Measurements from ENCODE around the gene DLGAP1.

The DLGAP1 gene

DNA sequence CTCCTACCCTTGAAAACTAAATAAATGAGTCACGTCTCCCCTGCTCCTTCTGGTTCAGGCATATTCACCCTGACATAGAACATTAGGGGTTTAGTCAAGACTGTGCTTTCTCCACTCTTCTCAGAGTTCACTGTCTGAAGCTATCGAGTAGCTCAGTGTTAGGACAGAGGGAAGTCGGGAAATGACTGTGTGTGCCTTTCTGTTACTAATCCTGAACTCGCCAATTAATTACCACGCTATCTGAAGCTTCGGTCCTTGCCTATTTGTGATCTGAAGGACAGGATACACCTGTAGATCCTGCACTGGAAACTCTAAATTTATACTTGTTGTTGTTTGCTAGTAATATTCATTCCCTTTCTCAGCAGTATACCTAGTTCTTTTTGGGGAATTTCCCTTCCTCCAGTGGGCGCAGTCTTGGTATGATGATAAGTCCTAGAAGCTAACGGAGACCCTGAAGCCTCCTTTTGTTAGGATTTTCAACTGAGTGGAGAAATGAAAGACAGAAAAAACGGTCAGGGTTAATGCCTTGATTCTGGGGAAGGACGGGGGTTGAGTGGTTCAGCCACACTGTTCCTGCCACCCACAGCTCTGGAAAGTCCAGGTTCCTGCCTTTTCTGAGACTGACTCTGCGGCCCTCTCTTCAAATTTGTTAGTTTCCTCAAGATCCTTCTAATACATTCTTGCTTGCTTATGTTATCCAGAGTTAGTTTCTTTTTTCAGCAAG is 218.0 kb downstream of the DLGAP1 start:
- DNase-seq: no peak

DNA sequence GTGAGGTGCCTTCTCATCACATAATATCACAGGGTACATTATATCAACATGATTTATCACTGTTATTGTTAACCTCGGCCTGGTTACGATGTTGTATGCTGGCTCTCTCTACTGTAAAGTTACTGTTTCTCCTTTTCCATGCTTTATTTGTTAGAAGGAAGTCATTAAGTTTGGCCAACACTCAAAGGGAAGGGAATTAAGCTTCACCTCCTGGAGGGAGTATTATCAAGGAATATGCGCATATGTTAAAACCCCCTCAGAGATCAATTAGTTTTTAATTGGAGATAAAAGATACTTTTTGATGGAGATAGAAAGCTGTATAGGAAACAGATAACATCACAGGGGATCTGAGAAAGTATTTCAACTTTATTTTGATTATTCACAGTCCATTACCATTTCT is 221.6 kb downstream of the DLGAP1 start:
- no peak for DNase-seq

DNA sequence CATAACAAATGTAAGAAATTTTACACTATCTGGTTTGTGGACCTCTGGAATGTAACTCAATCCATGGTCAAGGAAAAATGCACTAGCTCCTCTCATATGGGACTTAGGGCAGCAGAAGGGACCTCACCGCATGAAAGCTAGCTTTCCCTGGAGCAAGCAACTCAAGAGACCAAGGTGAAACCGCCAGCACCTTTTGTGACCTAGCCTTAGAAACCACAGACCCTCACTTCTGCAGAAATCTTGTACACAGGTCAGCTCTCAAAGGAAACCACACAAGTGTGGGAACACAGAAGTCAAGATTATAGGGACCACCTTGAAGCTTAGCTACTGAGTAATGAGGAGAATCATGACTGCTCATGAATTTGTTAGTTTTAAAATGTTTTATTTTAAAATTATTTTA is 222.5 kb downstream of the DLGAP1 start:
- no peak for DNase-seq

DNA sequence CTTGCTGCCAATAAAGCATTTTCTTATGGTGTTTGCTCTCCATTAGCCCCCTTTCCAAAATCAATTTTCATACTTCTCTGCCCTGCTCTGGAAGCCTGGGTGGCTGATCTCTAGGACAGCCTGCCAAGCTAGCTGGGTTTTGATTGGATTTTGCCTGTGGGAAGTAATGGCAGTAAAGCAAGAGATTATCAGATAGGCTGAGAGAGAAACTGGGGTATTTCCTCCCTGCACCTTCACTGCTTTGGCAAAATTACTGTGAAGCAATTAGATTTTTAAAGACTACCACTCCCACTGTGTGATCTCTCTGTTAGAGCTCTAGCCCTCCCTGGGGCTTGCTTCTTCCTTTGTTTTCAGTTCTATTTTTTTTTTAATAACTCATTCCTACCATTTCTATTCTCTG is 223.8 kb downstream of the DLGAP1 start:
- DNase-seq: no peak

- DNase-seq: no peak
These were observed 224.5 kb downstream of the DLGAP1 start for GRCh38 chr18:4230450-4231168.

GRCh38 chr18:4224031-4224704 is 230.9 kb downstream of the DLGAP1 start:
- no peak for DNase-seq

DNA sequence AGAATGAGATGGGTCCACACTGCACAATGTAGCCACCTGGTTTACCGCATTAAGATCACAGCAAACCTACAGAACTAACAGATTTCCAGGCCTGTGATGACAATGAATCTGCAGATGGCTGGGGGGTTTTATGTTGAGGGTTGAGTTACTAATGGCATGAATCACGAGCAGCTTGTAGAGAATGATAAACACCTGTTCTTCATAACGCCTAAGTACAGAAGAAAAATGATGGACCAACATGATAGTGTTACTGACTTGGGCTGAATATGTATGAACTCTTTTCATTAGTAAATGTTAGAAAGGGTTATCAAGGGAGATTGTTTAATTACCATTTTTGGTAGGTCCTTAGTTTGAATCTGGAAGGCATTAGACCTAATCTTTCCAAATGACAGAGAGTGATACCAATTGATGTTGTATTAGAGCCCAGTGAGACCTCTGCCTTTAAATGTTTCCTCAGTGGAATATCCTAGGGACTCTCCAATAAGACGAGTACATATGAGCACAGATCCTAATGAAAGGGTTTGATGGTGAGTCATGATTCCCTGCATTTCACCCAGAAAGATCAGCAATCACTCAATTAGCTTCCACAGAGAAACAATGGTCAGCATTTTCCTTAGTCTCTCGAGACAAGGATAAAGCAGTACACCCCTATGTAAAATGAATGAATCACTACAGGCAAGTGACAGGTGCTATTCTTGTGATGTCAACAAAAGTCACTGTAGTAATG is 243.8 kb downstream of the DLGAP1 start:
- peak; percentile 73 for DNase-seq

GRCh38 chr18:4208366-4208765 is 246.7 kb downstream of the DLGAP1 start:
- DNase-seq: peak; percentile 15

DNA sequence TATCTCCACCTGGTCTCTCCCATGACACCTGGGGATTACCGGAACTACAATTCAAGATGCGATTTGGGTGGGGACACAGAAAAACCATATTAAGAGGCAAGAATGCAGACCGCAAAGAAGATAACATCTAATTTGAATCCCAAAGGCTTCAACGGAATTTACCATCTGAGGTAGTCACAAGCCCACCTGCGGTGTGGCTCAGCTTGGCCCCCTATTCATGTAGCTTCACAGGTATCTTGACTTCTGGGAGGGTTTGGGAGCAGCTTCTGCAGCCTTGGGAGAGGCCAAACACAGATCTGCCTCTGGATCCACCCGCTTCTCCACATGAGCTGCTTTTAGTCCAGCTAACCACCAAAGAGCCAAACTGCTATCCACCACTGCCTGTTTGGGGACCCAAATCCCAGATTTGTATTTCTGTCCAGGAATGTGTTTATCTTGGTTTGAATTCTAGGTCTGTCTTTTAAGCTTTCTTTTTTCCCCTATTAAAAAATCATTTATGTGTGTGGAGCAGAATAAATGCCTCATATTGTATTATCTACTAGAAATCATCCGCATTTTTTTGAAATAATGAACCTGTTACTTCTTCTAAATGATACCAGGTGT is 247.6 kb downstream of the DLGAP1 start:
- DNase-seq: no peak

DNA sequence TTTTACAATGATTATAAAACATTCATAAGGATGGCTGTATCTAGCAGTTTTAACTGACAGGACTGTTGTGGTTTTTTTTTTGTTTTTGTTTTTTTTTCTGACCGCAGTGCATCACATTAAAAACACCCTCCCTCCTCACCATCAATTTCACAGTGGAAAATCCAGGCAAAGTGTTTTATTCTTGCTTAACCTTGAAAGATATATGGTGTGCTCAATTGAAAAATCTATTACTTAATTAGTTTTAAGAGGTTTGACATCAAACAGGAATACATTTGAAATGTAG is 250.7 kb downstream of the DLGAP1 start:
- DNase-seq: no peak

- no peak for DNase-seq
These were observed 251.3 kb downstream of the DLGAP1 start for GRCh38 chr18:4203568-4204437.

- no peak for DNase-seq
These were observed 254.7 kb downstream of the DLGAP1 start for GRCh38 chr18:4200399-4200798.

GRCh38 chr18:4198956-4199355 is 256.2 kb downstream of the DLGAP1 start:
- no peak for DNase-seq

DNA sequence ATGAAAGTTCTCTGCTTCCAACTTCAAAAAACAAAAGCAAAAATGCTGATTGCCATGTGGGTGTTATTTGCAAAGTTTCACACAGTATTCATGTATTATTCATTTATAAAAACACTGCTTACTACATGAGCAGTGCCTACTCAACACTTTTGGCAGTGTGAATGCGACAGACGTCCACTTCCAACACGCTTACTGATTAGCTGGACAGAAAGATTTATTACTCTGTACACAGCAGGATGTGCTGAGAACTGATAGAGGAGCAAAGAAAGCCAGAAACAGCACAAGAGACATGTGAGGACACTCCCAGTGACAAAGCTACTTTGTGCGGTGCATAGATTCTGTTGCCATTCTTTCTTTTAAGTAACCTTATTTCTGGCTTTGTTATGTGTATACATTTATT is 258.8 kb downstream of the DLGAP1 start:
- DNase-seq: no peak

DNA sequence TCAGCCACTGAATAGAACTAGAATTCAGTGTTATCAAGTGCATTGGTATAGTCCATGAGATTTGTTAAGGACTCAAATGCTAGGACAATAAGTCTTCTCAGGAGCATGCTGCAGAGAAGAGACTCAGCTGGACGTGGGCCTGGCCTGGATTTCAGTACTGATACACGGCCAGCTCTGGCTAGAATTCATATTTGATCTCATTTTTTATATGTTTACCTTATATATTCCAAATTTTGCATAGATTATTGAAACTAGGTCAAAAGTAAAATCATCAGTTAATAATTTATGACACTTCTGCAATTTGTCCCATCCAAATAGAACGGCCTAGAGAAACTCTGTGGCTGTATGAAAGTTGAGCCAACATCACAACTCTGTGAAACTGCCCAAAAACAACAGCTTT is 262.0 kb downstream of the DLGAP1 start:
- DNase-seq: no peak

DNA sequence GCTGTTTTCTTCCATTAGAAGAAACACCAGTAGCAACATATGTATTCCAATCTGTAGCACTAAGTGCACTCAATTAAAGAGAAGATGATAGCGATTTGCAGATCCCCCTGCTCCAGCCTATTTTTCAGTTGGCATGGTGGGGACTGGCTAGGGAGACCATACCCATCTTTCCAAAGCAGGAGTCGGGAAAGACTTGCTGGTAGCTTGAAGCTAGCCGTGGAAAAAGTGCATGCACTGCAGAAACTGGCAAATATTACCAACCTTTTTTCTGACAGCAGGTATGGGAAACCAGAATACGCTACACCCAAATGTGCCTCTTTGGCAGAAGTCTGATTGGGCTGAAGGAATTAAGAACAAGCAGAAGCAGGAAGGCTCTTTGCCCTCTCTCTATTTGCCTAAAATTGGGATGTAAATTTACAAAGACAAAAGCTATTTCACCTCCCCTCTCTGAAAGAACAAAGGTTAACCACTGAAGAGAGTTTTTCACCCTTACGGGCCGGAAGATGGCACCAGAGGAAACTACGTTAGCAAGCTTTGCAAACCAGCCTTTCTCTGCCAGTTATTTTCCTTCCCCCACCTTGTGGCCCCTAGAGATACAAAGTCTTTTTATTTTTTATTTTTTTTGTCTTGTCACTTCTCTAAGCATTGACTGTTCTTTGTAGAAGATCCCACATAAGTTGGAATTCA is 273.1 kb downstream of the DLGAP1 start:
- DNase-seq: no peak

DNA sequence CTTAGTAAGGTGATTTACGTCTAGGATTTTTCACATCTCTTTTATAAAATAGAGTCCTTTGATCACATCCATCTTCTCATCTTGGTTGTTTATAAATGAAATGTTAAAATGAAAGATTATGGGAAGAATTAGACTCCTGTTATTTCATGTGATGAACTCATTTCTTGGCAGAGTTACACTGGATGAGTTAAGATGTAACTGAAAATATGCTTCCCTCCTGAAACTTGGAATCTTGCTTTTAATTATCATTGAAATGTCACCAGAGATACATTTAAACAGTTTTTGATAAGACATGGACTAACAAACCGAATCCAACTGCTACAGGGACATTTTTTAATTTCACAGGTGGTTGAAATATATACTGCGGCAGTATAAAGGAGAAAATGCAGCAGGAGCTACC is 274.0 kb downstream of the DLGAP1 start:
- no peak for DNase-seq

- DNase-seq: peak; percentile 67
These were observed 282.7 kb downstream of the DLGAP1 start for GRCh38 chr18:4172196-4173100.

- DNase-seq: no peak
These were observed 297.8 kb downstream of the DLGAP1 start for GRCh38 chr18:4157352-4157751.

GRCh38 chr18:4146797-4147196 is 308.3 kb downstream of the DLGAP1 start:
- no peak for DNase-seq
